Immature natural killer cell (primary cell): ENCODE measurements around the gene MPC1. TPM values are rescaled to one million over a fixed set of nuclear protein-coding genes. Genes with fewer than 3 reads are reported as not detected.

Source experiments
- DNase-seq, 3 donors: peaks; one replicate each; pipeline ENCODE4 v3.0.0; 2022; ENCODE audit warnings: mixed read lengths in 1 of 3
- H3K27ac Mint-ChIP-seq, 6 donors: one replicate each; pipeline ENCODE4 v1.8.0; 2020; ENCODE audit warnings: mixed read lengths in 6 of 6, mild to moderate bottlenecking in 5 of 6, inconsistent platforms in 4 of 6, moderate library complexity in 3 of 6
- H3K27me3 Mint-ChIP-seq, 3 donors: one replicate each; pipeline ENCODE4 v1.8.0; 2020 to 2021; ENCODE audit warnings: low read depth in 3 of 3, mild to moderate bottlenecking in 3 of 3, mixed read lengths in 3 of 3, moderate library complexity in 3 of 3, inconsistent platforms in 1 of 3
- H3K36me3 Mint-ChIP-seq, 3 donors: one replicate each; pipeline ENCODE4 v1.8.0; 2020; ENCODE audit warnings: mixed read lengths in 3 of 3, inconsistent platforms in 2 of 3, mild to moderate bottlenecking in 2 of 3
- H3K4me1 Mint-ChIP-seq, 2 donors: one replicate each; pipeline ENCODE4 v1.8.0; 2020; ENCODE audit warnings: inconsistent platforms in 2 of 2, mild to moderate bottlenecking in 2 of 2, mixed read lengths in 2 of 2, moderate library complexity in 1 of 2
- H3K4me3 Mint-ChIP-seq, 5 donors: one replicate each; pipeline ENCODE4 v1.8.0; 2020; ENCODE audit warnings: mild to moderate bottlenecking in 5 of 5, mixed read lengths in 5 of 5, inconsistent platforms in 3 of 5, moderate library complexity in 3 of 5
- H3K9me3 Mint-ChIP-seq, 6 donors: one replicate each; pipeline ENCODE4 v1.8.0; 2020; ENCODE audit warnings: mild to moderate bottlenecking in 6 of 6, mixed read lengths in 6 of 6, inconsistent platforms in 4 of 6, moderate library complexity in 3 of 6
- polyA plus RNA-seq, 3 donors: library from polyadenylated mRNA; unstranded; fragments of 300-500 nt; fragmentation: Illumina TruSeq; gene quantifications; one replicate each; pipeline ENCODE4 v1.2.3, GENCODE V29; 2021

The MPC1 gene
- 100 to 1,000 TPM in 1 of 3 donors, 10 to 100 TPM in 2; 68.7 to 107 (median 85.6) TPM for polyA plus RNA-seq

DNA sequence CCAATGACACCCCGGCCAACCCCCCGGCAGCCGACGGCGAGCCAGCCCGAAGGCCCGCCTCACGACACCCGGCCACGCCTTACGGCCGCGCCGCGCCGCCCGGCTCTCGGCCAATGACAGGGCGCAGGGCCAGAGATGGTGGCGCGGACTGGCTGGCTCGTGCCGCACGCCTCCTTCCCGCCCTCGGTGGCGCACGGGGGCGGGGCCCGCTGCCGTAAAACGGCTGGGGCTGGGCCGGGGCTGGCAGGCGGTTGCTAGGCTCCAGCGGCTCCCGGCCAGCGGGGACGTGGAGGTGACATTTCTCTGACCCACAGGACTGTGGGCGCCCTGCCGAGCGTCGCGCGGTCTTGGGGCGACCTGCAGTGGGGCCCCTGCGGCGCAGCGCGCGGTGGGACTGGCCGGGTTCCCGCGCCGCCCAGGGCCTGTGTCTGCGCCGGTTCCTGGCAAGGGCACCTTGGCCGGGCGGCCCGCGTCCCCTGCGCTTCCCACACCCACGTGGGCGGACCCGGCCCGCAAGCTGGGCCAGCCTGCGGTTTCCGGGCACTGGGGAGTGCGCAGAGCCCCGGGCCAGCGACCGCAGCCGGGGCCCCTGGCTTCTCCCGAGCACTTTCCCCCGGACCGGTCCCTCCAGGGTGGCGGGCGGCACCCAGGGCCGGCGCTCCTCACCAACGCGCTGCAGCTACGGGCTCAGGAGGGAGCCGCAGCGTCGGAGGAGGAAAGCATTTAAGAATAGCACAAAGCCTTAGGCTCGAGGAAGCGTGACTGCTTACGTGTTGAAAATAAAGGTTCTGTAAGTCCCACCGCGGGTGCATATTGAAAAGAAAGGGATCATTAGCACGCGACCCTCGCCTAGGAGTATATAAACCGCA lies at the start of gene MPC1:
MPC1 (minus strand) TSS at position 8 of the 869 bp plus-strand sequence. CDS start 64 bp downstream, outside the sequence.
- Mint-ChIP-seq H3K36me3 (peaks cover 0 to 3% (median 0%) of the 10 kb centered on the region in 3 donors), H3K9me3 (no peaks in the 10 kb centered on the region), H3K27me3 (peaks cover 2 to 15% (median 3%) of the 10 kb centered on the region in 3 donors), H3K27ac (peak within 1 kb of the TSS; percentile 76 to 93 (median 92)), H3K4me3 (peak within 1 kb of the TSS; percentile 92 to 96 (median 94)), H3K4me1 (peaks cover 14 to 16% of the 10 kb centered on the region in 2 donors)
- peak; percentile 94 to 96 (median 95) for DNase-seq

DNA sequence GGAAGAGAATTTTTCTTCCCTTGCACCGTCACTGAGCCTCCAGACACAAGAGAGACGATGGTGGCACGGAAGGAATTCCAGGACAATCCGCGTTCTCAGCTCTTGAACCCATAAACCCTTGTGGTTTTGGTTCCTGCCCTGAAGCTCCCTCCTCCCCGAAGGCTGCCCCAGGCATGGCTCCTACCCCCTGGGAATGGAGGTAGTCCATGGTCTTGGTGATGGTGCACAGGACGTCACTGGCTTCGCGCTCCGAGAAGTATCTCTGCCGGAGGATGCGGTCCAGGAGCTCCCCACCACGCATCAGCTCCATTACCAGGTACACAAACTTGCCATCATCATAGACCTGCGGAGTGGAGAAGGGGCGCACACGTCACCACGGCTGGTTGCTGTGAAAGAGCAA lies 47.5 kb upstream of the MPC1 start:
- no peak overlapping the region for H3K27ac Mint-ChIP-seq
- no peak overlapping the region for H3K4me3 Mint-ChIP-seq
- H3K27me3 Mint-ChIP-seq = peaks cover 0 to 2% (median 1%) of the 10 kb centered on the region in 3 donors
- no peaks in the 10 kb centered on the region for H3K36me3 Mint-ChIP-seq
- peaks cover 1 to 2% of the 10 kb centered on the region in 2 donors for H3K4me1 Mint-ChIP-seq
- DNase-seq = no peak
- peaks cover 0 to 3% (median 0%) of the 10 kb centered on the region in 6 donors for H3K9me3 Mint-ChIP-seq

DNA sequence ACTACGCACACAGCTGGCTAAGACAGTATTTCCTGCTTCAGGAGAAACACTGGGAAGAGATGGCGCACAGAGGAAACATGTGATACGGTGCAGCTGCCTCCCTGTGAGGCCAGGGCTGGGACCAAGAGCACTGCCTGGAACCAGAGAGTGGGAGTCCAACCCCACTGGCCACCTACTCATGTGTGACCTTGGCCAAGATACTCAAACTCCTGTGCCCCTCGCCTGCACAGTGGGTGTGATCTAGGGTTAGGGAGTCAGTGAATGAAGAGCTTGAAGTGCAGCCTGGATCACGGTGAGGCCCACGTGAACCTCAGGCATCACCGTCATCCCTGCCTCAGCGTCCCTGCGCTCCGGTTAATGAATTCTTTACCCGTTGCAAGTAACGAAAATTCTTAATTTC lies 41.7 kb upstream of the MPC1 start:
- Mint-ChIP-seq H3K36me3 (no peaks in the 10 kb centered on the region), H3K27me3 (peaks cover 0 to 10% (median 6%) of the 10 kb centered on the region in 3 donors), H3K27ac (no peak overlapping the region), H3K4me3 (no peak overlapping the region), H3K9me3 (peaks cover 0 to 3% (median 0%) of the 10 kb centered on the region in 6 donors), H3K4me1 (peaks cover 12 to 13% of the 10 kb centered on the region in 2 donors)
- no peak for DNase-seq

DNA sequence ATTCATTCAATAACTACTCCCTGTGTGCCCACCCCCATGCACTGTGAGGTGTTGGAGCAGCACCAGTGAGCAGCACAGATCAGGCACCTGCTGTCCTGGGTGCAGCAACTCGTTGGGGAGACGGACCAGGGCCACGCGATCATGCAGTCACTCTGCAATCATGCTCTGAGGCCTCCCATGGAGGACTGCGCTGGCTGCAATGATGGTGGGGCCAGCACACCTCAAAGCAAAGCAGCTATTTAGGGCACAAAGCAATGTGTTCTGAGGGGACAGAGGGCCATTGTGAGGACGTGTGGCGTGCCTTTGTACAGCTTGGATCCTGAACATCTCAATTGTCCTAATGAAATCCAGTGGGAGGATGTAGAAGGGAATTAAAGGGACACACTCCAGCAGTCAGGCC lies 41.0 kb upstream of the MPC1 start:
- Mint-ChIP-seq H3K4me1 (peaks cover 18 to 19% of the 10 kb centered on the region in 2 donors), H3K27ac (no peak overlapping the region), H3K4me3 (no peak overlapping the region), H3K36me3 (no peaks in the 10 kb centered on the region), H3K9me3 (peaks cover 0 to 3% (median 0%) of the 10 kb centered on the region in 6 donors), H3K27me3 (peaks cover 3 to 12% (median 11%) of the 10 kb centered on the region in 3 donors)
- no peak for DNase-seq

DNA sequence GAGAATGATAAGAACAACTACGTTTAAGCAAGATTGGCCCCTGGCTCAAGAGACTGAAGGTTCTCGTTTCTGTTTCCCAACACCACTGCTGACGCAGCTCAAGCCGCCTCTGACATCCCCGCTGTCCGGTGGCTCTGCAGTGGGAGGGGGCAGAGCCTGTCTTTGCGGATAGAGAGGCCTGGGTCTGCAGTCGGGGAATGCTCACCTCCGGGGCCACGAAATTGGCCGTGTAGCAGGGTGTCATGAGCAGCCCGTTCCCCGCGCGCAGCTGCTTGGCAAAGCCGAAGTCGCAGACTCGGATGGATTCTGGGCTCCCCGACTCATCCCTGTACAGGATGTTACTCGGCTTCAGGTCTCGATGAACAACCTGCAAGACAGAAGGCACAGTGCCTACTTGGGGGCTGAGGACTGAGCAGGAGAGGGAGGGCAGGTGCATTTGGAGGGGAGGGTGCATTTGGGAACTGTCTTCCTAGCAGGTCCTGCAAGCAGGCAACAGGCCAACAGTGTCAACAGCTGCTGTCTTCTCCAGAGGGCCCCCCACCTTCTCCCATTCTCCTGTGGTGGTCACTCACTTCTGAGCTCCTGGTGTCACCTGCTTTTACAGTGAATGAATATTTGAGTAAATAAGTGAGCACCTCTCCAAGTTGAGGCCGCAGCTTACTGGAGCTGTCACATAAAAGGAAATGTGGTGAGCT lies 40.5 kb upstream of the MPC1 start:
- Mint-ChIP-seq H3K9me3 (no peaks in the 10 kb centered on the region), H3K27me3 (peaks cover 3 to 16% (median 11%) of the 10 kb centered on the region in 3 donors), H3K27ac (no peak overlapping the region), H3K4me1 (peaks cover 24 to 25% of the 10 kb centered on the region in 2 donors), H3K4me3 (no peak overlapping the region), H3K36me3 (no peaks in the 10 kb centered on the region)
- no peak for DNase-seq

DNA sequence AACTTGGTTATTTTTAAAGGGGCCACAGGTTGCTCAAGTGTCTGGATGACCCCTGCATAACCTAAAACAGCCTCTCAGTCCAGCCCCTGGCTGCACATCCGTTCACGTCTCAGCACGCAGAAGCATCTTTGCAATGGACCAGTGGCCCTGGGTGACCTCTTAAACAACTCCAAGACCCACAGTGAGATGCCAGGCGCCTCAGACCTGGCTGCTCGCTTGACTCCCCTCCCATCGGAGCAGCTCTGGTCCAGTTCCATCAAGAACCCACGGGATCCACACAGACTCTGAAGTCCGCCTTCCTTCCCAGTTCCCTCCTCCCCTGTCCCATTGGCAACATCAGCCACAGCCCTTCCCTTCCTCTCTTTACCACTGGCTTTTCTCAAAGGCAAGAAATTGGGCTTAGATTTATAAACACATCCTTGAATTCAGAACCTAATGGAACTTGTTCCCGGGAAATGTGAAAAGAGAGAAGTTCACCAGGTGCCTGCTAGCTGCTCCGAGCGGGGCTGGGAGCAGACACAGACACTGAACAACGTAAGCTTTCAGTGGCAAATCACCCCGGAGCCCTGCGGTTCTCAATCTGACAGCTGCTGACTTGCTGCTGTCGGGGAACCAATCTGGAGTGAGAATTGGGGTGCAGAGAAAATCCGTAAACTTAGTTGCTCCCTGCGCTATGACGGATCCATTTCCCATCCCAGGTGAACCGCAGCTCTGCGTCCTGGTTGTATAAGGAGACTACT lies 39.6 kb upstream of the MPC1 start:
- no peak for DNase-seq
- Mint-ChIP-seq H3K27ac (no peak overlapping the region), H3K27me3 (peaks cover 6 to 18% (median 15%) of the 10 kb centered on the region in 3 donors), H3K36me3 (no peaks in the 10 kb centered on the region), H3K9me3 (no peaks in the 10 kb centered on the region), H3K4me1 (peaks cover 32 to 33% of the 10 kb centered on the region in 2 donors), H3K4me3 (no peak overlapping the region)

DNA sequence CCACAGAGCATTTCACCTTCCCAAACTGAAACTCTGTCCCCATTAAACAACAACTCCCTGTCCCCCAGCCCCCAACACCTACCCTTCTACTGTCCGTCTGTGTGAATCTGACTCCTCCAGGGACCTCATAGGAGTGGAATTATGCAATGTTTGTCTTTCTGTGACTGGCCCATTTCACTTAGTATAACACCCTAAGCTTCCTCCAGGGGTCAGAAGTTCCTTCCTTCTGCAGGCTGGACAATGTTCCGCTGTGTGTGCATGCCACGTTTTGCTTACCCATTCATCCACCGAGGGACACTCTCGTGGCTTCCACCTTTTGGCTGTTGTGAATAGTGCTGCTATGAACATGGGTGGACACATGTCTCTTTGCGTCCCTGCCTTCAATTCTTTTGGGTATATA lies 37.6 kb upstream of the MPC1 start:
- Mint-ChIP-seq H3K4me1 (peaks cover 53 to 54% of the 10 kb centered on the region in 2 donors), H3K27ac (peak overlapping the region in 4 of 6 donors; percentile 29 to 69 (median 50)), H3K9me3 (peaks cover 0 to 2% (median 0%) of the 10 kb centered on the region in 6 donors), H3K27me3 (peaks cover 15 to 32% (median 24%) of the 10 kb centered on the region in 3 donors), H3K4me3 (peak overlapping the region in 1 of 5 donors; percentile 8), H3K36me3 (peaks cover 0 to 8% (median 4%) of the 10 kb centered on the region in 3 donors)
- no peak for DNase-seq

DNA sequence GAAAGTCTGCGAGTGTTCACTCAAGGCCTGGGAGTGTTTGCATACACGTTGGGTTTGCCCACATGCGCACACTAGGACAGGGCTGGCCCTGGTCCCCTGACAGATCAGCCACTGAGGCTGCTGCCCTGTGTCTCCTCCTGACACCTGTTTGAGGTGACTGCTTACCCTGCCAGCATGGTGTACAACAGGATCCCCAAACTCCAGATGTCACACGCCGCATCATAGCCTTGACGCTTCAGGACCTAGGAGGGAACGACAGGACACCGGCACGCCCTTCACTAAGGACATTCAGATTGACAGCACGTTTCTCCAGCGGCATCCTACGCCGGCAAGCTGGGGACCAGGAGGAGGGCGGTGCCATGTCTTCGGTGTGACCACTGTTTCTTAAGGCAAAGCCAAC lies 37.0 kb upstream of the MPC1 start:
- H3K9me3 Mint-ChIP-seq = peaks cover 0 to 2% (median 0%) of the 10 kb centered on the region in 6 donors
- peaks cover 0 to 11% (median 4%) of the 10 kb centered on the region in 3 donors for H3K36me3 Mint-ChIP-seq
- DNase-seq = no peak
- peaks cover 15 to 32% (median 27%) of the 10 kb centered on the region in 3 donors for H3K27me3 Mint-ChIP-seq
- peaks cover 59 to 60% of the 10 kb centered on the region in 2 donors for H3K4me1 Mint-ChIP-seq
- peak overlapping the region in 3 of 5 donors; percentile 31 to 60 (median 52) for H3K4me3 Mint-ChIP-seq
- peak overlapping the region in 5 of 6 donors; percentile 69 to 98 (median 95) for H3K27ac Mint-ChIP-seq

DNA sequence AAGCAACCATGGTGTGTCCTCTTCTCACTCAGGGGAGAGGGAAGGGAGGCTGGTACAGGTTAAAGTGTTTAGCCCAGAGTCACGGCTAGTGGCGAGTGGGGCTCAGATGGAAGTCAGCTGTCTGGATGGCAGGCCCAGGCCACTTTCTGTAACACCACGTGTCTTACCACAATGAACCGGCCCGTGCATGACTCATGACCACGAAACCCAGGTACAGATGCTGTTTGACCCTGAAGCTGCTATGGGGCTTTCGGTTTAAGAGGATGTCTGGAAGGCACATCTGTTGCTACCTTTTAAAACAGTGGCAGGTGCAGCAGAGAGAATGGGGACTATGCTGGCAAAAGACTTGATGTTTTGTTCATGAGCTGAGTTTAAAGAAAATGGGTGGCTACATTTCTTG lies 36.5 kb upstream of the MPC1 start:
- Mint-ChIP-seq H3K27ac (peak overlapping the region; percentile 69 to 98 (median 90)), H3K9me3 (peaks cover 0 to 2% (median 0%) of the 10 kb centered on the region in 6 donors), H3K36me3 (peaks cover 0 to 11% (median 4%) of the 10 kb centered on the region in 3 donors), H3K27me3 (peaks cover 15 to 32% (median 27%) of the 10 kb centered on the region in 3 donors), H3K4me1 (peaks cover 63 to 64% of the 10 kb centered on the region in 2 donors), H3K4me3 (peak overlapping the region; percentile 31 to 68 (median 60))
- DNase-seq = peak; percentile 73 to 77 (median 75)

DNA sequence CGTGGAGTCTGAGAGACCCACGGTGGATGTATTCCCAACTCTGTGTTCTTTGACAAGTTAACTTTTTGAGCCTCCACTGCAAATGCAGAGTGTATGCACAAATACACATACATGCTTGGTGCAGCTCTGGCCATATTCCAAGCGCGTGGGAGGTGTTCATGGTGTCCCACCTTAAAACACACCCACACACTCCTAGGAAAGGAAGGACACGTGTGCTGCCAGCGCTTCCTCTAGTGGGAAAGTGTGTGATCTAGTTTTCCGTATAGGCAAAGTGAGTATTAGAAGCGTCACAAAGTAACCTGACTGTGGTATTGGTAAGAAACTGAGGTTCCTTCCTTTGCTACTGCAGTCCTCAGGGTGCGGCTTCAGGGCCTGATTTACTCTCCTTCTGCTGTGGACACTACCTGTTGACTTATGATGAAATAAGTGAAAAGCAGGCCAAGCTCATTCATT lies 36.0 kb upstream of the MPC1 start:
- H3K36me3 Mint-ChIP-seq = peaks cover 0 to 11% (median 4%) of the 10 kb centered on the region in 3 donors
- H3K9me3 Mint-ChIP-seq = peaks cover 0 to 2% (median 0%) of the 10 kb centered on the region in 6 donors
- peaks cover 64 to 66% of the 10 kb centered on the region in 2 donors for H3K4me1 Mint-ChIP-seq
- H3K27me3 Mint-ChIP-seq = peaks cover 15 to 30% (median 27%) of the 10 kb centered on the region in 3 donors
- peak overlapping the region; percentile 52 to 68 (median 62) for H3K4me3 Mint-ChIP-seq
- peak overlapping the region; percentile 69 to 98 (median 90) for H3K27ac Mint-ChIP-seq
- peak in 1 of 3 donors; percentile 31 for DNase-seq

DNA sequence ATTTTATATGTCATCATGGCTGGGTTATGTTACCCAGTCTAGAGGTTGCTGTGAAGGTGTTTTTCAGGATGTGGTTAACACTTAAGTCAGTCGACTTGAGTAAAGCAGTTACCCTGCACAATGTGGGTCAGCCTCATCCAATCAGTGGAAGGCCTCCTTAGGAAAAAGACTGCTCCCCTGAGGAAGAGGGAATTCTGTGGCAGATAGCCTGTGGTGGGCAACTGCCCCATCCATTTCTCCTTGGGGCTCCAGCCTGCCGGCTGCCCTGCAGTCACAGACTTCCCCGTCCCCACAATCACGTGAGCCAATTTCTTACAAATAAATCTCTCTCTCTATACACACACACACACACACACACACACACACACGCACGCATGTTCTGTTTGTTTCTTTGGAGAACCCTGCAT lies 34.5 kb upstream of the MPC1 start:
- Mint-ChIP-seq H3K27me3 (peaks cover 16 to 27% (median 27%) of the 10 kb centered on the region in 3 donors), H3K27ac (peak overlapping the region; percentile 72 to 98 (median 94)), H3K9me3 (peaks cover 0 to 2% (median 0%) of the 10 kb centered on the region in 6 donors), H3K36me3 (peaks cover 0 to 11% (median 4%) of the 10 kb centered on the region in 3 donors), H3K4me3 (peak overlapping the region; percentile 72 to 85 (median 78)), H3K4me1 (peaks cover 64 to 66% of the 10 kb centered on the region in 2 donors)
- DNase-seq = peak; percentile 77 to 83 (median 79)

DNA sequence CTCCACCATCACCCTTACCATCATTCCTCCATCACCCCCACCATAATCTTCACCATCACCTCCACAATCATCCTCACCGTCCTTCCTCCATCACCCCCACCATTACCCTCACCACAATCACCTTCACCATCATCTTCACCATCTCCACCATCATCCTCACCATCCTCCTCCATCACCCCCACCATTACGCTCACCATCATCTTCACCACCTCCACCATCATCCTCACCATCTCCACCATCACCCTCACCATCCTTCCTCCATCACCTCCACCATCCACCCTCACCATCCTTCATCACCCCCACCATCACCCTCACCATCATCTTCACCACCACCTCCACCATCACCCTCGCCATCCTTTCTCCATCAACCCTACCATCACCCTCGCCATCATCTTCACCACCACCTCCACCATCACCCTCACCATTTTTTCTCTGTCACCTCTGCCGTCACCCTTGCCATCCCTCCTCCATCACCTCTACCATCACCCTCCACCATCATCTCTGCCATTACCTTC lies 33.1 kb upstream of the MPC1 start:
- H3K4me1 Mint-ChIP-seq = peaks cover 75 to 80% of the 10 kb centered on the region in 2 donors
- peak overlapping the region; percentile 72 to 85 (median 78) for H3K4me3 Mint-ChIP-seq
- peaks cover 0 to 2% (median 0%) of the 10 kb centered on the region in 6 donors for H3K9me3 Mint-ChIP-seq
- DNase-seq = no peak
- peaks cover 0 to 11% (median 4%) of the 10 kb centered on the region in 3 donors for H3K36me3 Mint-ChIP-seq
- peak overlapping the region; percentile 64 to 98 (median 90) for H3K27ac Mint-ChIP-seq
- H3K27me3 Mint-ChIP-seq = peaks cover 20 to 31% (median 26%) of the 10 kb centered on the region in 3 donors
